GM21825 (cell line): Measurements from ENCODE around the gene SNX24.

ENCODE experiments used
- ATAC-seq: cut with Tn5 transposase; IDR thresholded peaks from one replicate; pipeline ENCODE4 v1.9.1; 2021; ENCODE audit warnings: mild to moderate bottlenecking, moderate library complexity; ENCODE audit not compliant: unreplicated experiment

The SNX24 gene

DNA sequence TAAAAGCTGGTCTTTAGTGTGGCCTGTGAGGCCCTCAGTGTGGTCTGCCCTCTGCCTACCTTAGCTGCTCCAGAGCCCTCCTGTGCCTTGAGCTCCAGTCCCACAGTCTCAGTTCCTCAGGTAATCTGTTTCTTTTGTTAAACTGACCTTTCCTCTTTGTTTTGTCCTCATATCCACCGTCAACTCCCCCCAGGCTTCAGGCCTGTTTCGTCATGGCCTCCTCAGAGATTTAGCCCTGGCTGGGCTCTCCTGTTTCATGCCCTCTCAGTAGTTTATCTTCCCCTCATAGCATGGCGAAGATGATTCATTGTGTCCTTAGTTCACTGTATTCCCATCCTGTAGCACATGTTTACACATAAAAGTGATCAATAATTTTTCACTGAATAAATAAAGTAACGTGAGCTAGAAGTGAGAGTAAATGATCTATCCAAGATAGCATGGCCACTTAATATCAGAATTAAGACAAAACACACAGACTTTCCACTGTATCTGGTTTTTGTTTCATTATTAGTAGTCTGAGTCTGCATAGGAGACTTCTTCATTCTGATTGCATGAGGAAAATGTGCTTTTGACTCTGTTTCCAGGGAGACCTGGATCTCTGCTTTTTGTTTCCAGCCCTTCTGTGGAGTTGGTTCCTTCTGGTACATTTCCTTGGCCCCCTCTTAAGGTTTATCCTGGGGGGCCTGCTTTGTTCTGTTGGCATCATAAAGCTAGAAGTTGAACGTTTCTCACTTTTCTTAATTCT is 70.5 kb downstream of the SNX24 start:
- peak; percentile 94 for ATAC-seq

DNA sequence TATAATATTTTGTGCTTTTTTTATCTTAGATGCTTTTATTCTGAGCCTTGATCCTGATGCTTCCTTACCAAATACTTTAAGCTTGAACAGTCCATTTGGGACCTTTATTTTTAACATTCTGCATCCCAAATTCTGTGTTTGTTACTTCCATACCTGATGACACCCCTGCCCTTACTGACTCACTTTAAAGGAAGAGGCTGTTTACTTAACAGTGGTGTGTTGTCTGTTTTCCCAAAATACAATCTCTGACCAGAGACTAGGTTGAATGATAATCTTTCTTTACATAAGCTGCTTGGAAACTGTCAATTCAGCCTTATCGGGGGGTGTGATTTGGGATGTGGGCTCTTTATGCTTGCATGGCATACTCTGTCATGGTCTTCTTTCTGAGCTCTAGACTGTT is 71.1 kb downstream of the SNX24 start:
- no peak for ATAC-seq

DNA sequence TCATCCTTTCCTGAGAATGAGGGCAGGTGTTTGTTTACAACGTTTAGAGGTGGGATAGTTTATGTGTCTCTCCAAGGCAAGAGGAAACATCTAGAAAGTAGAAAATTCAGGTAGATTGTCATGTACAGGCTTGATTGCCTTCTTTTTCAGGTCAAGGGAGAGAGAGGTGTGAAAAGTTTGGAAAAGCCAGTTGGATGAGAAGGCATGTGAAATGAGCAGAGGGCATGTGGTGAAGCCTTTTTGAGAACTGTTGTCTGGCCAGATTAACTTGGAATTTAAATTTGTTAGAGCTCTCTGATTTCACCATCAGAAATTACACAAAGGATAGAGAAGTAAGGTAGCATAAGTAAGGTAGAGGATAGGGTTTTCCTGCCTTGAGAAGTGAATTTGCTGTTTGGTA is 74.6 kb downstream of the SNX24 start:
- ATAC-seq, result no peak

DNA sequence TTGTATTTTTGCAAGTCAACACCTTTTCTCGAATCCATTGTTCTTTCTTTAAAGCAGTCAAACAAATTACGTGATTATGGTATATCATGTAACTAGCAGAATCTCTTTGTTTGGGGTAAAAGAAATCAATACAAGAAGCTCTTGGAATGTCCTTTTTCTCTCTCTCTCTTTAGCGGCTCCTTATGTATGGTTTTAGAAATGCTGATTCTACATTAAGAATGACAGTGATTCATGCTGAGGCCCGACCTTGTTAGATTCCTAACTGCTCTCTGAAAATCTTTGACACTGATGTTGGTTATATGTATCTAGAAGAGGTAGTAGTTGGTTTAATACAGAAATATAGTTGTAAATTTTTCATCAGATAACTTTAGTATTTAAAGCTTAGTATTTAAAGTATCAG is 76.4 kb downstream of the SNX24 start:
- ATAC-seq, result no peak

DNA sequence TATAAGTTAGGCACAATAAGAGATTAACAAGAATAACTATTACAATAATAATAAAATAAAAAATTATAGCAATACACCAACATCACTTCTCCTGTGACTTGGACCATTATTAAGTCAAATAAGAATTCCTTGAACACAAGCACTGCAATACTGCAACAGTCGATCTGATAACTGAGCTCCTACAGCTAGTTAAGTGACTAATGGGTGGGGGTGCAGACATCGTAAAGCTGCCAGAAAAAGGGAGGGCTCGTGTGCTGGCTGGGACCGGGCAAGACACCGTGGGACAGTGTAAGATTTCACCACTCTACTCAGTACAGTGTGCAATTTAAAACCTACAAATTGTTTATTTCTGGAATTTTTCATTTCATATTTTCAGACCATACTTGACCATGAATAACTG is 78.8 kb downstream of the SNX24 start:
- ATAC-seq, result no peak

DNA sequence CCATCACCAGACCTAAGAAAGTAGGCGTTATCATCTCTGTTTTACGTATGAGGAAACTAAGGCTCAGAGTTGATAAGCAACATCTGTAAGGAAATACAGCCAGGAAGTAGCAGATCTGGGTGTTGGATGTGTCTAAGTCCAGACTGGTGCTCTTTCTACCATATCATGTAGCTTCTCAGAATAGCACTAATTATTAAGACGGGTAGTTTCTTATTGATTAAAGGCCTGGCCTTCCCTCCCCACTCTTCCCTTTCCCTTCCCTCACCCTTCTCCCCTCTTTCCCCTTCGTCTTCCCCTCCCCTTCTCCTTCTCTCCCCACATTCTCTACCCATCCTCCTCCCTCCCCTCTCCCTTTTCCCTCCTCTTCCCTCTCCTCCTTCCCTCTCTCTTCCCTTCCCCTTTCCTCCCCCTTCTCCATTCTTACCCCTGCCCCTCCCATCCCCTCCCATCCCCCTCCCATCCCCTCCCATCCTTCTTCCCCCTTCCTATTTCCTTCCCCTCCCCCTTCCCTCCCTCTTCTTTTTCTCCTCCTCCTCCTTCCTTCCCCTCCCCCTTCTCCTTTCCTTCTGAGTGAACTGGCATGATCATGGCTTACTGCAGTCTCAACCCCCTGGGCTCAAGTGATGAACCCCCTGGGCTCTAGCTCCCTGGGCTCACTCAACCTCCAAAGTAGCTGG is 79.4 kb downstream of the SNX24 start:
- ATAC-seq, result no peak

DNA sequence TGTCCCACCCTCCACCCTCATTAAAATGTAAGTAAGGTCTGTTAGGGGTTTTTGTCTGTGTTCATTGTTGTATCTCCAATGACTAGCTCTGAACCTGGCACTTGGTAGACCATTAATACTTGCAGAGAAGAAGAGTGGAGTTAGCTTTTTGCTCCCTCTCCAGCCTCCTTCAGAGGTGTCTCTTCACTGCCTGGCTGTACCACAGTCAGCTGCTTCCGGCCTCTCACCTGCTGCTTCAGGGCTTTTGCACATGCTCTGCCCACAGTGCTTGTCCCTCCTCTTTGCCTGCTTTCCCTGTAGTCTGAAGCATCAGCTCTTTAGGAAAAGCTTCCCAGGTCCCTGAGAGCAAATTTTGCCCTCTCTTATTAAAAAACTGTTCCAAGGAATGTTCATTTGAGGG is 83.6 kb downstream of the SNX24 start:
- ATAC-seq, result no peak

DNA sequence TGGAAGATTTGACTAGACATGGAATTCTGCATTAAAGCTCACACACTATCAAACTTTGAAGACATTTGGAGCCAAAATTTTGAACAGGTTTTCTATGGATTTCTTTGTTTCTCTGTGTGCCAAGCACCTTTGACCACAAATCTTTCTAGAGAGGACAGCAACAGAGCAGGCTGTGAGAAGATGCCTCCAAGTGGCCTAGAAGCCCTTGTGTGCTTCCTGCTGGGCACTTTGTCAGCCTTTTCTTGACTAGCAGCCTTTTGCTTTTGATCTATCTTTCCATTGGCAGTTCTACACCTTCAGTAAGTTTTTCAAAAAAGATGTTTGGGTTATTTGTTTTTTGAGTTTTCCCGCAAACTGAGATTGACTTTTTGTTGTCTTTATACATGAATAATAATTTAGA is 84.6 kb downstream of the SNX24 start:
- ATAC-seq, result no peak

DNA sequence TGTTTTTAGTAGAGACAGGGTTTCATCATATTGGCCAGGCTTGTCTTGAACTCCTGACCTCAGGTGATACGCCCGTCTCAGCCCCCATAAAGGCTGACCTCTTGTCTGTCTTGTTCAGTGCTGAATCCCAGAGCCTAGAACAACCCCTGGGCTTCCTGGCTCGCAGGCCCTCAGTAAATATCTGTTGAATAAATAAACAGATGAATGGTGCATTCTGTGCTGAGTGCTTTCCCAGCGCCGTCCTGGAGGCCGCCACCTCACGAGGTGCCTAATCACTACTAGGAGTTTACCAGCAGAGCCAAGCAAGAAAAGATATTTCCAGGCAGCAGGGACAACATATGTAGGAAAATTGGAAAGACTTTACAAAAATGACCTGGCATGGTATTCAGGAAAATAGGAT is 88.5 kb downstream of the SNX24 start:
- no peak for ATAC-seq

DNA sequence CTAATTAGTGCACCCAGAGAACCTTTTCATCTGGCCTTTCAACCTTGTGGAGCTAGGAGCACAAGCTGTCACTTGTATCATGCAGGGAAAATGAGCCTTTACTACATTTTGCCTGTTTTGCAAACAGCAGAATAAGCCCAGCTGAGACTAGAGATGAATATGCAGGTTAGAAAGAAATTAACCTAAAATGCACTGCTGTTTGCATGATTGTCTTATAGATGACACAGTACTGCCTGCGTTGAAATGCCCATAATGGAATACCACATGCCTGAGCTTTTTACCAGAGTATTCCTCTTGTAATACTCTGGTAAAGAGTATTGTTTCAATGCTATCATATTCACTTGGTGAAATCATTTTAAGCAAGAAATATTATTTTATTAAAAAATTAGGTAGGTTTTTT is 90.7 kb downstream of the SNX24 start:
- no peak for ATAC-seq

DNA sequence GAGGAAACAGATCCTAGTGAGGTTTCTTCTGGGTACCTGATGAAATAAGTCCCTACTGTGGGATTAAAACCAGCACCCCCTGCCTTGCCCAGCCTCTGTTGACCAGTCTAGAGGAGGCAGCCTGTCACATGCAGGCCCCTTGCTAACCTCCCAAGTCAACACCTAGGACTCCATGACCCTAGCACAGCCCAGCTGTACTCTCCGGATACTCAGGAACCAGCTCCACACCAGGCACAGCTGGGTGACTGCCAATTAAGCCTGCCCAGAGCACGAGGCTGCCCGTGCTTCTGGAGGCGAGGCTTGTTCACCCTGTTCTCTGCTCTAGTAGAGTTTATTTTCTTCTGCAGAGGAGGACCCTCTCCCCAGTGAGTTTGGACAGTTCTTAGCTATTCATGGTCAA is 92.5 kb downstream of the SNX24 start:
- no peak for ATAC-seq

DNA sequence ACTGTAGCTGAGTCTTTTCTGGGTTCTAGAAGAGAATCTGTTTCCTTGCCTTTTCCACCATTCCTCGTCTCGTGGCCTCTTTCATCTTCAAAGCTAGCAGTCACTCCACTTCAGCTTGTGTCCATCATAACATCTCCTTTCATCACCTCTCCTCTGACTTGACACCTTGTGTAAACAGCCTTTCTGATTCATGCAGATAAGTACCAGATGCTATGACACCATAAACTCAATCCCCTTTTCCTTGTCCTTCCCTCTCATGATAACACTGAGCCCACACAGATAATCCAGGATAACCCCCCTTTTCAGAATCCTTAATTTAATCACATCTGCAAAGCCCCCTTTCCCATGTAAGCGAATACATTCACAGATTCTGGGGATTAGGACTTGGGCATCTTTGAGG is 95.5 kb downstream of the SNX24 start:
- no peak for ATAC-seq

DNA sequence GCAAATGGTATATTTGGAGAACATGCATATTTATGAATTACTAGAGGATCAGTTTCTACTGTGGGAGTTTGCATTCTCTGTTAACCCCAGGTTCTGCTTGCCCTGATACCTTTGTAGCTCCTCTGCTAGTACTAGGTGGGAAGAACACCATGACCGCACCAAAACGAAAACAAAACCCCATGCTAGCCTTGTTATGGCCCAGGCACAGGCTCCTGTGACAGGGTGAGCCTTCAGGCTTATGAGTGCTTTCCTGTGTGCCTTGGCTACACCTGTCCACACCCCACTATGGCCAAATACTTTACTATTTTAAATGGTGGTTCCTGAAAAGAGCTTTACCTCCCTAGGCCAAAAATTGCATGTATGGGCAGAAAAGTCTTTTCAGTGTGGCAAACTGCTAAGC is 96.3 kb downstream of the SNX24 start:
- ATAC-seq, result no peak

DNA sequence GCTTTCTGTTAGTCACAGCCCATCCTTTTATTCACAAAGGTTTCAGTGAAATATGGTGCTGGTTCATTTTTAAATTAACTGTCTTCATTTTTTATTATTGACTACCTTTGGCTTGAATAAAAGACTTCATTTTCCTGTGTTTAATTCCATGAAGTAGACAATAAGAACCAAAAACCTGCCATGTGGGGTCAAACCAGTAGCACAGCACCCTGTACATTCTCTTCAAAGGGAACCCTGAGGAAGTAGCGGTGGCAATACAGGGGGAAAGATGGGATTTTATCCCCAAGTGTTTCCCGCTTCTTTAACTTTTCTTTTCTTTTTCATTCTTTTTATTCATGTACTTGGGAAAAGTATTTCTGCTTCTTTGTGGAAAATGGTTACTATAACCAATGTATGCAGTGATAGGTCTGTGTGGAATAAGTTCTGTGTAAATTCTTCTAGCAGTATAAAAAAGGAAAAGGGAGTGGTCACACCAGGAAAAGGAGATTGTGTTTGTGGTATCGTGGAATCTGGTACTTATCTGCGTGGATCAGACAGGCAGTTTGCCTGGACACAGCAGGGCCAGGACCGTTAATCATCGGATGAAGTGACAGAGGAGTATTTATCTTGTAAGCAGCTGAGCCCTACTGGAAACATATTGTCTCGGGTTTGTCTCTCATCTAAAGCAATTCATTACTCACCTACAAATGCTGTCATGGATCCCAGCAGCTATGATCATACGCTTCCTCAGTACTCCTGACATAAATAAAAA is 96.9 kb downstream of the SNX24 start:
- ATAC-seq, result no peak

DNA sequence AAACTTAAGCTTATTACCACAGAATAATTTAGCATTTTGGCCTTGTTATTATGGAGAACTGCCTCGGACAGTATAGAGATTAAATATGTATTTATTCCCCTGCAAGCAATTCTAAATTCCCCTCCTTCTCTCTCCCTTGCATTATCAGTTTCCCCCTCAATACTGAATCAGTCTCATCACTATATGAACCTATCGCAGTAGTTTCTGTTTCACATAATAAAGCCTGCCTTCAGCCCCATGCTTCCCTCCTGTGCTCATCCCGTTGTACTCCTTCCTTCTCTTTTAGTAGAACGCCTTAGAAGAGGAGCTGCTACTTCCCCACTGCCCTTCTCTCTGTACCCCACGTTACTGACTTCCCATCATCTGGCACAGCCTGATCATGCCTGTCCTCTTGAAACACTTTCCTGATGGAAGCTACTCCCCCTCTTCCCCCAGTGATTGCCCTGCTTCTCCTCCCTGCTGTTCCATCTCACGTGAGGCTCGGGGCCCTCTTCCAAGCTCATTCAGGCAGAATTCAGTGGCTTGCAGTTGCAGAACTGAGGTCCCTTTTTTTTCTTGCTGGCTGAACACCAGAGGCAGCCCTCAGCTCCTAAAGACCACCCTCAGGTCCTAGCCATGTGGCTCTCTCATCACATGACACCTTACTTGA is 97.8 kb downstream of the SNX24 start:
- no peak for ATAC-seq

DNA sequence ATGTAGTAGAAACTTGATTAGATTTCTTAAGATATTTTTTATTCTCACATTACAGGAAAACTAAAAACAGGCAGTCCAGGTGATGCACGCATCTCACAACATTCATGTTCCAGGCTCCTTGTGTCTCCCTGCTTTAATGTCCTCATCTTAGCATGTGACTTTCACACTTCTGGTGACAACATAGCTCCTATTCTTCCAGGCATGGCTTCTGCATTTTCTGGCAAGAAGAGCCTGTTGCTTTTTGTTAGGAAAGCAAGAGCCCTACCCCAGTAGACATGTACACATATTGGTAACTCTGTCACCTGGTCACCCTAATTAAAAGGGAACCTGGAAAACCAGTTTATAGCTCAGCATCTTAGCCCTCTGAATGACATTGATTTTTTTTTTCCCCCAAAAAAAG is 98.6 kb downstream of the SNX24 start:
- ATAC-seq, result no peak

DNA sequence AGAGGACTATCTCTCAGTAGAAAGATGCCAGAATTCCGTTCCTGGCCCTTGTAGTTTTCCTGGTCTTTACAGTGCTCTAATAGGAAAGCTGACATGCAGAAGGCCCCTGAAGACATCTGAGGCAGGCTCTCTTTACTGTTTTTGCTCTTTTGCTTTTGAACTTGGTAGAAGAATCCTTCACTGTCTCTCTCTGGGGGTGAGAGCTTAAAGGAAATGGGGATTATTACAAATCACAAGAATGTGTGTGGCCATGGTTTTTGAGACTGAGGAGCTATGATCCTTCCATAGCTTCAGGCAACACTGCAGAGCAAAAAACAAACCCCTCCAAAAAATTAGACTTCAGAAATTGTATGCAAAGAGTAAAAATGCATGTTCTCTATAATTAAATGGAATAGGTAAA is 102.0 kb downstream of the SNX24 start:
- ATAC-seq, result no peak

DNA sequence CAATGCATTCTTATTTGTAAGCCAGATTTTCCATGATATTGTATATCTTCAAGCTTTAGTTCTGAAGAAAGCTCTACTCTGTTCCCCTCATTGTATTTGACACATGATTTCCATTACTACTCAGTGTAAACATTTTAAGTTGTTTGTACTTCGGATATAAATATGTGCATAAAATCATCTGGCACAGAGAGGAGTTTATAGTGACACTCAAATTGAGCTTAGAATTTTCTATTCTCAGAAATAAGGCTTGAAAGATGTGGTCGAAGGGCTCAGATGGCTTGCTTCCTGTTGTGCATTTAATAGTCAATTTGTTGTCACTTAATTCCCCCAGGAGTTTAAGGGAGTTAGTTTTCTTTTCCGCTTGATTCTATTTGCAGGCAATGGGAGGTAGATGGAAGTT is 102.4 kb downstream of the SNX24 start:
- no peak for ATAC-seq

DNA sequence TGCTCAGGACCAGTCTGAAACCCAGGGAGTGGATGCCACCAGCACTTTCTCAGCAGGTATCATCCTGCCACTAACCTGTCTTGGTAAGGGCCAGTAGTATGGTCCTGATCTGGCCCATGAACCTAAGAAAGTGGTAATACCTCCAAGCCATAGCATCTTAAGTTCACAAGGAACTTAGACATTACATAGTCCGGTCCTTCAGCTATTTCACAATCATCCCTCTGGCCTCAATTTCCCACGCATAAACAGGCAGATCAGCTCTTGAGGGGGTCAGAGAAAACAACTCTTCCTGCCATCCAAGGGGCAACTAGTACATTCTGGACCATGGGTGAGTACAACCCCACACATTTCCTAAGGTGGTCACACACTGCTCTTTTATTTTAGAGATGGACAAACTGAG is 102.9 kb downstream of the SNX24 start:
- no peak for ATAC-seq

DNA sequence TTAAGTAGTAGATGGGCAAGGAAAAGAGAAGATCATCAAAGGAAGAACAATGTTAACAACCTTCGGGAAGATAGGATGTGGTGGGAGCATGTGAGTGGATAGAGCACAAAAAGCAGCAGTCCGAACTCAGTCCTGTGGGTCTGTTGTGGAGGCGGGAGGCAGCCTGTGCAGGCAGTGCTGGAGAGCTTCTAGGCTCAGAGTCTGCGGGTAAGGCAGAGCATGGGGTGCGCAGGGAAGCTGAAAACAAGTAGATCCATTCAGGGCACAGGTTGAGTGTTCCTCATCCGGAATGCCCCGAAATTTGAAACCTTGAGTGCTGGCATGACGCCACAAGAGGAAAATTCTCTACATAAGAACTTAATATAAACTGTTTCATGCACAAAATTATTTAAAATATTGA is 106.2 kb downstream of the SNX24 start:
- no peak for ATAC-seq

DNA sequence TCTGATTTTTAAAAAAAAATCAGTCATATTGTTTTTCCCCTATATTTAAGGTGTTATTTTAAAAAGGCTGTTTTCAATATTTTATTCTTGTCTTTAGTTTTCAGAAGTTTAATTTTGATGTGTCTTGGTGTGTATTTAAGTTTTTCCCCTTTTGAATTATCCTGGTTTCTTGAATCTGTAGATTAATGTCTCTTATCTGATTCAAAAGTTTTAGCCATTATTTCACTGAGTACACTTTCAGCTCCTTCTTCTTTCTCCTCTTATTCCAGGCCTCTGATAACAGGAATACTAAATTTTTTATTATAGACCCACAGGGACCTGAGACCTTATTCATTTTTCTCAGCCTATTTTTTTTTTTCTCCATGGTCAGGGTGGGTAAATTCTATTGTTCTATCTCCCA is 109.3 kb downstream of the SNX24 start:
- no peak for ATAC-seq

DNA sequence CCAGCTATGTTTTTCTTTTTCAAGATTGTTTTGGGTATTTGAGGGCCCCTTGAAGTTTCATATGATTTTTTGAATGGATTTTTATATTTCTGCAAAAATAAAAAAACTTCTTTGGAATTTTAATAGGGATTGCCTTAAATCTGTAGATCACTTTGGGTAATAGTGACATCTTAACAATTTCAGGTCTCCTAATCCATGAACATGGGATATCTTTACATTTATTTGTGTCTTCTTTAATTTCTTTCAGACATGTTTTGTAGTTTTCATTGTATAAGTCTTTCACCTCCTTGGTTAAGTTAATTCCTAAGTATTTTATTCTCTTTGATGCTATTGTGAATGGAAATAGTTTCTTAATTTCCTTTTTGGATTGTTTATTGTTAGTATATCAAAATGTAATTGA is 112.0 kb downstream of the SNX24 start:
- ATAC-seq, result no peak
